GM12865 (cell line): ENCODE results near the gene ABCC3.

Source experiments
- DNase-seq: peaks from one replicate; pipeline ENCODE4 v3.0.0; 2010; ENCODE audit warnings: low read depth
- H3K4me3 ChIP-seq: 2 replicates; pipeline ENCODE4 v1.5.1; 2011; ENCODE audit warnings: mild to moderate bottlenecking, low read depth, low read length, control low read depth
- CTCF ChIP-seq: IDR thresholded peaks from 2 replicates; pipeline ENCODE4 v1.5.1; 2011; ENCODE audit warnings: low read length, control low read depth, low read depth, inconsistent platforms; ENCODE audit not compliant: insufficient read depth; ENCODE audit errors: missing control alignments

ABCC3 gene

GRCh38 chr17:50627036-50627781, 7.5 kb upstream of the ABCC3 start:
- H3K4me3 ChIP-seq = no peak overlapping the region
- no peak for DNase-seq
- TF ChIP-seq CTCF = no peak

- DNase-seq = no peak
- no peak overlapping the region for H3K4me3 ChIP-seq
- TF ChIP-seq CTCF = no peak
These were observed 6.7 kb upstream of the ABCC3 start for GRCh38 chr17:50627782-50628601.

- no peak overlapping the region for H3K4me3 ChIP-seq
- no peak for DNase-seq
- TF ChIP-seq CTCF = no peak
These were observed 4.8 kb upstream of the ABCC3 start for GRCh38 chr17:50629902-50630301.

GRCh38 chr17:50630524-50631194, 4.0 kb upstream of the ABCC3 start:
- no peak overlapping the region for H3K4me3 ChIP-seq
- DNase-seq = peak; percentile 52
- peak; percentile 81 for TF ChIP-seq CTCF

GRCh38 chr17:50631195-50631907, 3.3 kb upstream of the ABCC3 start:
- no peak for DNase-seq
- no peak overlapping the region for H3K4me3 ChIP-seq

More at GRCh38 chr17:50631195-50631907, 3.3 kb upstream of the ABCC3 start:
- TF ChIP-seq CTCF = no peak
